SK-N-MC (cell line): ENCODE data around the gene SATL1.

ENCODE experiments used
- EZH2 ChIP-seq: fragments of 200-600 bp; sonication (generic); IDR thresholded peaks from one replicate; pipeline ENCODE4 v1.6.1; 2017; ENCODE audit warnings: antibody characterized with exemption
- FOXP2 ChIP-seq: optimal IDR thresholded peaks from 2 replicates; pipeline ENCODE3; 2011; ENCODE audit warnings: mild to moderate bottlenecking, moderate library complexity; ENCODE audit not compliant: insufficient read depth; ENCODE audit errors: extremely low read length, control extremely low read depth
- POLR2AphosphoS5 ChIP-seq: IDR thresholded peaks from 2 replicates; pipeline ENCODE4 v1.6.1; 2012; ENCODE audit warnings: mild to moderate bottlenecking, low read depth, low read length, borderline replicate concordance

DNA sequence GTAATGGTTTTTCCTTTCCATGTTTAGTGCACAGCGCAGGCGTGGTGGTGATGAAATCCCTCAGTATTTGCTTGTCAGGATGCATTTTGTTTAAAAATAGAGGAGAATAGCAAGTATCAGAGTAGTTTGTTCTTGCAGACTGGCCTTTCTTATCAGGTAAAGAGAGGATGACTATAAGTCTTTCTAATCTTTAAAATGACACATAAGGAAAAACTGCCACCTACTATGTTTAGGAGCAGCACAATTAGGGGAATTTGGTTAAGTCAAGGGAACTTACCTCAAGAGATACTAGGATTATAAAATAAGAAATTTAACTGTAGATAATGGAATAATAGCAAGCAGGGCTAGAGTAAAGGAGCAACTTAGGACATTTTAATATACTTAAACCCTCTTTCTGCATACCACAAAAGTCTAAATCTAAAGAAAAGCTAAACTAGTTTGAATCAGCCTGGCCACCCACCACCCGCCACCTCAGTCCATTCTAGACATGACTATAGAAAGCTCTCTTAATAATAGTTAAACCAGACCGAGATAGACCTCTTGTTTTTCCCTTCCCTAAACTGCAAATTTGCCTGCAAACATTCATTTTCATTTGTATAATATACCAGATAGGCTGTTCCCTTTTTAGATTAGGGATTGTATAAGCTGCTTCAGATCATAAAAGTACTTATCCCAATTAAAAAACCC is 177.9 kb downstream of the SATL1 start:
- no peak for TF ChIP-seq EZH2
- TF ChIP-seq POLR2AphosphoS5: no peak
- TF ChIP-seq FOXP2: no peak
